IMR-90 (cell line): ENCODE measurements around the gene FAM241A. TPM values are rescaled to one million over a fixed set of nuclear protein-coding genes. Genes with fewer than 3 reads are reported as not detected.

ENCODE experiments used
- ATAC-seq: fragments of 200-7000 bp; cut with Tn5 transposase; 2 replicates; pipeline ENCODE4 v1.9.1; 2020; ENCODE audit warnings: low read depth, mild to moderate bottlenecking, moderate library complexity
- BruUV-seq: library from RNA; stranded (reverse); fragments of 400-500 nt; replicated peaks from 2 replicates; lab custom pipeline; 2021; lab: Mats Ljungman, UMichigan
- CTCF ChIA-PET: fragments of 300-600 bp; formaldehyde crosslinking; extraction: SDS; loops from one replicate; lab custom pipeline; 2021; ENCODE audit warnings: antibody characterized with exemption; lab: Yijun Ruan, JAX
- POLR2A ChIA-PET: fragments of 300-600 bp; sonication (Branson Sonifier 250); formaldehyde crosslinking; loops from one replicate; lab custom pipeline; 2022; ENCODE audit warnings: antibody characterized with exemption; ENCODE audit not compliant: unreplicated experiment; lab: Charles Lee
- DNase-seq: peaks from one replicate; pipeline ENCODE4 v3.0.0; 2013
- H2AFZ ChIP-seq: replicated peaks from 2 replicates; pipeline ENCODE3; 2013; ENCODE audit warnings: low read length, mild to moderate bottlenecking; ENCODE audit not compliant: poor library complexity
- H2AK5ac ChIP-seq: 2 replicates; pipeline ENCODE4 v1.6.1; 2013; ENCODE audit warnings: low read depth, low read length, inconsistent platforms
- H2AK9ac ChIP-seq: replicated peaks from 2 replicates; pipeline ENCODE3; 2013; ENCODE audit warnings: mild to moderate bottlenecking, low read depth, low read length, moderate library complexity; ENCODE audit not compliant: poor library complexity
- H2BK120ac ChIP-seq: 2 replicates; pipeline ENCODE4 v1.6.1; 2013; ENCODE audit warnings: low read depth, low read length, inconsistent platforms
- H2BK15ac ChIP-seq: 3 replicates; pipeline ENCODE4 v1.6.1; 2013; ENCODE audit warnings: low read depth, low read length, inconsistent platforms
- H2BK20ac ChIP-seq: 2 replicates; pipeline ENCODE4 v1.6.1; 2013; ENCODE audit warnings: low read depth, mild to moderate bottlenecking, inconsistent platforms, low read length, moderate library complexity
- H2BK5ac ChIP-seq: 2 replicates; pipeline ENCODE4 v1.6.1; 2013; ENCODE audit warnings: mild to moderate bottlenecking, low read depth, low read length, inconsistent platforms; ENCODE audit not compliant: poor library complexity, severe bottlenecking
- H3K14ac ChIP-seq: replicated peaks from 2 replicates; pipeline ENCODE4 v1.6.1; 2013; ENCODE audit warnings: low read depth, low read length, inconsistent platforms
- H3K18ac ChIP-seq: 2 replicates; pipeline ENCODE4 v1.6.1; 2013; ENCODE audit warnings: low read depth, low read length, control low read depth
- H3K23ac ChIP-seq: 2 replicates; pipeline ENCODE4 v1.6.1; 2013; ENCODE audit warnings: low read depth, low read length, inconsistent platforms
- H3K27ac ChIP-seq: 2 replicates; pipeline ENCODE4 v1.5.1; 2013; ENCODE audit warnings: mild to moderate bottlenecking, control low read depth, low read length; ENCODE audit not compliant: insufficient read depth
- H3K27me3 ChIP-seq: 2 replicates; pipeline ENCODE4 v1.6.1; 2013; ENCODE audit warnings: low read length; ENCODE audit not compliant: control insufficient read depth, insufficient read depth
- H3K36me3 ChIP-seq: 2 replicates; pipeline ENCODE4 v1.6.1; 2013; ENCODE audit warnings: low read length, mixed read lengths; ENCODE audit not compliant: control insufficient read depth, insufficient read depth
- H3K4ac ChIP-seq: 2 replicates; pipeline ENCODE4 v1.6.1; 2013; ENCODE audit warnings: low read depth, low read length, inconsistent platforms
- H3K4me1 ChIP-seq: 2 replicates; pipeline ENCODE4 v1.6.1; 2013; ENCODE audit warnings: low read length, mixed read lengths; ENCODE audit not compliant: control insufficient read depth, insufficient read depth
- H3K4me2 ChIP-seq: 2 replicates; pipeline ENCODE4 v1.6.1; 2013; ENCODE audit warnings: low read depth, mild to moderate bottlenecking, control low read depth, low read length, moderate library complexity
- H3K4me3 ChIP-seq: 2 replicates; pipeline ENCODE4 v1.5.1; 2013; ENCODE audit warnings: low read depth, mild to moderate bottlenecking, control low read depth, low read length, moderate library complexity; ENCODE audit not compliant: insufficient read depth
- H3K56ac ChIP-seq: 2 replicates; pipeline ENCODE4 v1.6.1; 2013; ENCODE audit warnings: low read length, inconsistent platforms; ENCODE audit not compliant: insufficient read depth; ENCODE audit errors: extremely low read depth
- H3K79me1 ChIP-seq, 2 experiments: 2 replicates each; pipeline ENCODE4 v1.6.1; 2013; ENCODE audit warnings: low read length in 2 of 2, inconsistent platforms in 1 of 2, low read depth in 1 of 2
- H3K9ac ChIP-seq: 2 replicates; pipeline ENCODE4 v1.6.1; 2013; ENCODE audit warnings: low read depth, low read length, control low read depth
- H3K9me1 ChIP-seq: 2 replicates; pipeline ENCODE4 v1.6.1; 2013; ENCODE audit warnings: low read length, inconsistent platforms; ENCODE audit not compliant: insufficient read depth
- H3K9me3 ChIP-seq: 2 replicates; pipeline ENCODE4 v1.6.1; 2013; ENCODE audit warnings: low read length; ENCODE audit not compliant: control insufficient read depth, insufficient read depth
- H4K20me1 ChIP-seq: 2 replicates; pipeline ENCODE4 v1.6.1; 2013; ENCODE audit warnings: low read length, inconsistent platforms; ENCODE audit not compliant: insufficient read depth
- H4K5ac ChIP-seq: 2 replicates; pipeline ENCODE4 v1.6.1; 2013; ENCODE audit warnings: mild to moderate bottlenecking, low read depth, low read length, control low read depth
- H4K8ac ChIP-seq, 2 experiments: 2 replicates each; pipeline ENCODE4 v1.6.1; 2013; ENCODE audit warnings: low read depth in 2 of 2, low read length in 2 of 2, control low read depth in 1 of 2, inconsistent platforms in 1 of 2
- H4K91ac ChIP-seq: 2 replicates; pipeline ENCODE4 v1.6.1; 2013; ENCODE audit warnings: low read depth, low read length, inconsistent platforms; ENCODE audit not compliant: insufficient read depth
- BHLHE40 ChIP-seq: fragments of 150-350 bp; IDR thresholded peaks from 2 replicates; pipeline ENCODE4 v1.6.1; 2016; ENCODE audit warnings: mild to moderate bottlenecking, low read depth, low read length
- CEBPB ChIP-seq: IDR thresholded peaks from 2 replicates; pipeline ENCODE4 v1.6.1; 2012; ENCODE audit warnings: low read depth, low read length, improper control_type of control experiment
- MAFK ChIP-seq: IDR thresholded peaks from 2 replicates; pipeline ENCODE4 v1.6.1; 2012; ENCODE audit warnings: low read depth, low read length, improper control_type of control experiment
- RCOR1 ChIP-seq: IDR thresholded peaks from 2 replicates; pipeline ENCODE4 v1.6.1; 2012; ENCODE audit warnings: mild to moderate bottlenecking, low read length, improper control_type of control experiment; ENCODE audit not compliant: insufficient replicate concordance
- RFX5 ChIP-seq: IDR thresholded peaks from 2 replicates; pipeline ENCODE4 v1.8.0; 2012; ENCODE audit warnings: low read depth, mild to moderate bottlenecking, low read length, moderate library complexity
- WGBS, 2 experiments: methylation state at CpG; one replicate each; pipeline versions ENCODE4 v1.1.5 to v1.1.7; 2013; ENCODE audit warnings: missing lambda C conversion rate in 2 of 2; ENCODE audit not compliant: insufficient read length in 1 of 2; ENCODE audit errors: extremely low coverage in 2 of 2; 5-methylcytosine and 5-hydroxymethylcytosine counted together
- dilution Hi-C: fragments of 300-500 bp; cut with HindIII; formaldehyde crosslinking; loops from one replicate; pipeline ENCODE4 v1.14.3; 2018; ENCODE audit warnings: low sequenced_read_pairs; ENCODE audit not compliant: unreplicated experiment
- in situ Hi-C: fragments of 300-500 bp; cut with MboI; formaldehyde crosslinking; loops from 3 replicates; pipeline ENCODE4 v1.14.3; 2019; ENCODE audit warnings: low sequenced_read_pairs, inconsistent platforms, mixed read lengths
- intact Hi-C: fragments of 100-400 bp; cut with micrococcal nuclease; formaldehyde crosslinking; loops from 2 replicates; pipeline ENCODE4 v1.10.0; 2022
- polyA plus RNA-seq, 3 experiments: library from polyadenylated mRNA; depleted of rRNA; stranded (reverse); fragments of >200 nt; gene quantifications; 2 replicates each; pipeline ENCODE4 v1.2.3, GENCODE V29; 2012; ENCODE audit warnings: low replicate concordance in 1 of 3
- total RNA-seq: library from RNA; depleted of rRNA; stranded (reverse); fragments of >200 nt; gene quantifications from 2 replicates; pipeline ENCODE4 v1.2.3, GENCODE V29; 2012
- TF ChIP-seq, protein P1 (sequence below): fragments of 150-350 bp; IDR thresholded peaks from 2 replicates; pipeline ENCODE4 v1.6.1; 2017; ENCODE audit warnings: mild to moderate bottlenecking, antibody characterized with exemption, low read length, low read depth
- TF ChIP-seq, protein P2 (sequence below): conservative IDR thresholded peaks from 2 replicates; pipeline ENCODE4 v1.5.1; 2012; ENCODE audit warnings: mild to moderate bottlenecking, low read depth, low read length, improper control_type of control experiment

FAM241A gene
- total and polyA plus RNA-seq, 2 of the 4 experiments (the other 2 are of a cell fraction) = under 0.01 to 0.24 TPM

DNA sequence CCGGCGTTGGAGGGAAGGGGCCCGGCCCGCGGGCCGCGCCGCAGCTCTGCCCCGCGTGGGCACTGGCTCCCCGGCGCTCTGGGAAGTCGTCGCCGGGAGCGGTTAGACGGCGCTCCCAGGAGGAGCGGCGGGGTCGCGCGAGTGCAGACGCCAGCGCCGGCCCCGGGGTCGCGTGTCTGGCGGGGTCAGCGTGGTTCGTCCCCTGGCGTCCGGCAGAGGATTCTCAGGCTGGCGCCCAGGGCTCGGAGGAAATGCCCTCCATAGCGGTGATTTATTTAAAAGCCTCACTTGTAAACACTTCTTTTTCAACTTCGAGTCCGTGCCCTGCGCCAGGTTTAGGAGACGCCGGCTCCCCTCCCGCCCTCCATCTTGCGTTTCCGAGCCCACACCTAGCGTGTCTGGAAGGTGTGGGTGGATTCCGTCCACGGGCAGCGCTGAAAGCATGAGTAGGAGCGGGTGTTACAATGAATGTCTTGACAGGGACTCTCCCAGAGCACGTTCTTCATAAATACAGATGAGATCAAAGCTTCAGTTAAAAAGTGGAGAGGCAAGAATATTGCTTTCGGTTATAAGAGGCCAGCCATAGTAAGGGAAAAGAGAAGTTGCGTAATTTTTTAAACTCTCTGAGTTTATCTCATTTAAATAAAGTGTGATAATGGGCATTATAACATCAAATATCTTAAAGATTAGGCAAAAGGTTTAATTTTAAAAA lies 692 bp downstream of the FAM241A start:
- in situ Hi-C loops (no loop called here), intact Hi-C loops (loop anchor here (1.0 to 2.0 kb wide), 2 partner anchors 33 to 89 kb away; no protein-coding TSS in a partner anchor), dilution Hi-C loops (no loop called here)
- peak overlapping the region; percentile 98 for H3K4me2 ChIP-seq
- CTCF ChIA-PET = no interaction called here
- BruUV-seq = no TSS peak
- H2BK120ac ChIP-seq = no peak overlapping the region
- H3K27me3 ChIP-seq = no peaks in the 10 kb centered on the region; the same call in 1 of the 2 replicates
- peak overlapping the region; percentile 79 for H3K23ac ChIP-seq
- H2BK20ac ChIP-seq = no peak overlapping the region
- H3K9ac ChIP-seq = peak overlapping the region; percentile 73
- H2BK5ac ChIP-seq = no peak overlapping the region
- 0 out of 2 replicates have a peak overlapping the region, but pooled peaks have one; percentile 37 for H3K56ac ChIP-seq
- 0% methylated on average over 5 of the region's 53 CpGs; no CpG with 5 or more reads in 1 of the 2 experiments for WGBS, 2 experiments
- TF ChIP-seq CEBPB (peak; percentile 93), RCOR1 (no peak), MAFK (no peak), RFX5 (no peak), BHLHE40 (peak; percentile 45; the same call in 1 of the 2 replicates)
- TF ChIP-seq, protein P1, sequence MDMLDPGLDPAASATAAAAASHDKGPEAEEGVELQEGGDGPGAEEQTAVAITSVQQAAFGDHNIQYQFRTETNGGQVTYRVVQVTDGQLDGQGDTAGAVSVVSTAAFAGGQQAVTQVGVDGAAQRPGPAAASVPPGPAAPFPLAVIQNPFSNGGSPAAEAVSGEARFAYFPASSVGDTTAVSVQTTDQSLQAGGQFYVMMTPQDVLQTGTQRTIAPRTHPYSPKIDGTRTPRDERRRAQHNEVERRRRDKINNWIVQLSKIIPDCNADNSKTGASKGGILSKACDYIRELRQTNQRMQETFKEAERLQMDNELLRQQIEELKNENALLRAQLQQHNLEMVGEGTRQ = no peak
- TF ChIP-seq, protein P2, sequence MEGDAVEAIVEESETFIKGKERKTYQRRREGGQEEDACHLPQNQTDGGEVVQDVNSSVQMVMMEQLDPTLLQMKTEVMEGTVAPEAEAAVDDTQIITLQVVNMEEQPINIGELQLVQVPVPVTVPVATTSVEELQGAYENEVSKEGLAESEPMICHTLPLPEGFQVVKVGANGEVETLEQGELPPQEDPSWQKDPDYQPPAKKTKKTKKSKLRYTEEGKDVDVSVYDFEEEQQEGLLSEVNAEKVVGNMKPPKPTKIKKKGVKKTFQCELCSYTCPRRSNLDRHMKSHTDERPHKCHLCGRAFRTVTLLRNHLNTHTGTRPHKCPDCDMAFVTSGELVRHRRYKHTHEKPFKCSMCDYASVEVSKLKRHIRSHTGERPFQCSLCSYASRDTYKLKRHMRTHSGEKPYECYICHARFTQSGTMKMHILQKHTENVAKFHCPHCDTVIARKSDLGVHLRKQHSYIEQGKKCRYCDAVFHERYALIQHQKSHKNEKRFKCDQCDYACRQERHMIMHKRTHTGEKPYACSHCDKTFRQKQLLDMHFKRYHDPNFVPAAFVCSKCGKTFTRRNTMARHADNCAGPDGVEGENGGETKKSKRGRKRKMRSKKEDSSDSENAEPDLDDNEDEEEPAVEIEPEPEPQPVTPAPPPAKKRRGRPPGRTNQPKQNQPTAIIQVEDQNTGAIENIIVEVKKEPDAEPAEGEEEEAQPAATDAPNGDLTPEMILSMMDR = 0 out of 2 replicates have a peak, but pooled peaks have one; percentile 16
- peak overlapping the region; percentile 1; the same call in 1 of the 2 replicates for H3K18ac ChIP-seq
- no peak overlapping the region for H4K91ac ChIP-seq
- POLR2A ChIA-PET = no interaction called here
- H3K36me3 ChIP-seq = no peaks in the 10 kb centered on the region
- DNase-seq (peak; percentile 24), ATAC-seq (peak; percentile 56)
- 0 out of 4 replicates have a peak overlapping the region, but pooled peaks of 1 of the 2 experiments have one; percentile 60 for H4K8ac ChIP-seq
- H2AK5ac ChIP-seq = no peak overlapping the region
- H3K9me3 ChIP-seq = no peaks in the 10 kb centered on the region
- H2AK9ac ChIP-seq = peak overlapping the region; percentile 19
- no peak overlapping the region for H3K4ac ChIP-seq
- H4K5ac ChIP-seq = no peak overlapping the region
- H3K27ac ChIP-seq = no peak overlapping the region; the same call in 1 of the 2 replicates
- no peaks in the 10 kb centered on the region for H3K4me1 ChIP-seq
- no peak overlapping the region for H3K14ac ChIP-seq
- H2BK15ac ChIP-seq = 0 out of 3 replicates have a peak overlapping the region, but pooled peaks have one; percentile 76
- H3K4me3 ChIP-seq = peak overlapping the region; percentile 65
- H2AFZ ChIP-seq = peak overlapping the region; percentile 93
- H4K20me1 ChIP-seq = no peaks in the 10 kb centered on the region
- peaks cover 0 to 3% of the 10 kb centered on the region in 2 experiments; a peak in 1 of 4 replicates for H3K79me1 ChIP-seq
- no peaks in the 10 kb centered on the region for H3K9me1 ChIP-seq
